Stomach (tissue), 9 donors: ENCODE results near the gene ANKFY1. TPM values are rescaled to one million over a fixed set of nuclear protein-coding genes. Genes with fewer than 3 reads are reported as not detected.

Experiments used
- DNase-seq, 2 donors: peaks; one replicate each; pipeline versions ENCODE4 v3.0.0 to v3.0.0-alpha.2; 2013 to 2019
- H3K27ac ChIP-seq, 5 donors: fragments of 200-600 bp in 4 of 5; sonication (generic) in 4 of 5; one replicate each; pipeline ENCODE4 v1.5.1; 2013 to 2019; ENCODE audit warnings: mild to moderate bottlenecking in 1 of 5, moderate library complexity in 1 of 5
- H3K27me3 ChIP-seq, 3 donors: fragments of 200-600 bp; sonication (generic); one replicate each; pipeline ENCODE4 v1.5.1; 2017 to 2019; ENCODE audit warnings: mixed run types in 1 of 3
- H3K36me3 ChIP-seq, 4 donors: fragments of 200-600 bp; sonication (generic); 1 replicate in 3 of 4; 2 replicates in 1 of 4; pipeline ENCODE4 v1.5.1; 2016 to 2019
- H3K4me1 ChIP-seq, 4 donors: fragments of 200-600 bp; sonication (generic); one replicate each; pipeline ENCODE4 v1.5.1; 2016 to 2019
- H3K4me3 ChIP-seq, 4 donors: fragments of 200-600 bp; sonication (generic) in 3 of 4; one replicate each; pipeline ENCODE4 v1.5.1; 2016 to 2019; ENCODE audit warnings: mild to moderate bottlenecking in 1 of 4
- H3K9me3 ChIP-seq, 4 donors: fragments of 200-600 bp; sonication (generic); one replicate each; pipeline ENCODE4 v1.5.1; 2016 to 2019
- EP300 ChIP-seq: sonication (generic); formaldehyde crosslinking; IDR thresholded peaks from one replicate; pipeline ENCODE4 v1.6.1; 2017; ENCODE audit warnings: antibody characterized with exemption
- POLR2A ChIP-seq, 4 donors: fragments of 450-650 bp; IDR thresholded peaks; one replicate each; pipeline ENCODE4 v1.6.1; 2016; ENCODE audit warnings: antibody characterized with exemption in 4 of 4, control low read depth in 2 of 4, mild to moderate bottlenecking in 1 of 4, moderate library complexity in 1 of 4
- POLR2AphosphoS5 ChIP-seq, 3 donors: sonication (generic); formaldehyde crosslinking; IDR thresholded peaks; one replicate each; pipeline ENCODE4 v1.6.1; 2016; ENCODE audit warnings: antibody characterized with exemption in 3 of 3
- WGBS, 5 donors: extraction: QIAGEN DNeasy Blood & Tissue Kit in 3 of 5; methylation state at CpG; one replicate each; pipeline versions ENCODE4 v1.1.5 to v1.1.7; 2013 to 2018; 5-methylcytosine and 5-hydroxymethylcytosine counted together
- intact Hi-C: fragments of 100-400 bp; cut with DNase I; formaldehyde crosslinking; loops from one replicate; pipeline ENCODE4 v1.15.1; 2023; ENCODE audit warnings: low total_unique reads
- polyA plus RNA-seq, 3 donors: library from polyadenylated mRNA; stranded (reverse); fragments of 200-250 nt; gene quantifications; one replicate each; pipeline ENCODE4 v1.2.3, GENCODE V29; 2013
- total RNA-seq, 5 donors: library from RNA; depleted of rRNA; stranded (reverse); fragments of >200 nt; gene quantifications; one replicate each; pipeline versions ENCODE4 v1.1.0 to v1.2.3, GENCODE V29; 2014 to 2016
- TF ChIP-seq, protein P1 (sequence below), 7 experiments: fragments of 450-650 bp in 4 of 7; fragments of 200-600 bp in 3 of 7; sonication (generic) in 3 of 7; IDR thresholded peaks; one replicate each; pipeline ENCODE4 v1.5.1; 2016 to 2019; ENCODE audit warnings: antibody characterized with exemption in 7 of 7, control low read depth in 2 of 7, mild to moderate bottlenecking in 1 of 7
- donor health status: healthy with polysubstance abuse.
- donor health status: Bipolar disorder and iron deficiency.
- donor health status: healthy.

Gene ANKFY1
- total and polyA plus RNA-seq, 8 donors, result 6.4 to 61.0 (median 39.2) TPM

DNA sequence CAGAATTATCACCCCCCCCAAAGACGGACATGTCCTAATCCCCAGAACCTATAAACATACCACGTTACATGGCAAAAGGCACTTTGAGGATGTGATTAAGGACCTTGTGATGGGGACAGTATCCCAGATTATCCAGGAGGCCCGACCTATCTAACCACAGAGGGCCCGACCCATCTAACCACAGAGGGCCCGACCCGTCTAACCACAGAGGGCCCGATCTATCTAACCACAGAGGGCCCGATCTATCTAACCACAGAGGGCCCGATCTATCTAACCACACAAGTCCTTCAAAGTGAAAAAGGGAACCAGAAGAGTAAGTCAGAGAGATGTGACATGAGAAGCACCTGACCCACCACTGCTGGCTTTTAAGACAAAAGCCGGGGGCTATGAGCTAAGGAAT lies 56.8 kb downstream of the ANKFY1 start:
- no peak overlapping the region for H3K4me3 ChIP-seq
- no peaks in the 10 kb centered on the region for H3K9me3 ChIP-seq
- intact Hi-C loops, result loop anchor here (5.0 kb wide), 1 partner anchor 210 kb away; no protein-coding TSS in a partner anchor
- peak overlapping the region in 1 of 5 donors; percentile 76 for H3K27ac ChIP-seq
- peaks cover 0 to 14% (median 8%) of the 10 kb centered on the region in 4 donors for H3K4me1 ChIP-seq
- no peak for DNase-seq
- WGBS, 5 donors, result 47 to 79% (median 65%) methylated on average over 10 of the region's 10 CpGs
- H3K27me3 ChIP-seq, result no peaks in the 10 kb centered on the region
- H3K36me3 ChIP-seq, result peaks cover 34 to 79% (median 70%) of the 10 kb centered on the region in 4 donors
- TF ChIP-seq, protein P1, sequence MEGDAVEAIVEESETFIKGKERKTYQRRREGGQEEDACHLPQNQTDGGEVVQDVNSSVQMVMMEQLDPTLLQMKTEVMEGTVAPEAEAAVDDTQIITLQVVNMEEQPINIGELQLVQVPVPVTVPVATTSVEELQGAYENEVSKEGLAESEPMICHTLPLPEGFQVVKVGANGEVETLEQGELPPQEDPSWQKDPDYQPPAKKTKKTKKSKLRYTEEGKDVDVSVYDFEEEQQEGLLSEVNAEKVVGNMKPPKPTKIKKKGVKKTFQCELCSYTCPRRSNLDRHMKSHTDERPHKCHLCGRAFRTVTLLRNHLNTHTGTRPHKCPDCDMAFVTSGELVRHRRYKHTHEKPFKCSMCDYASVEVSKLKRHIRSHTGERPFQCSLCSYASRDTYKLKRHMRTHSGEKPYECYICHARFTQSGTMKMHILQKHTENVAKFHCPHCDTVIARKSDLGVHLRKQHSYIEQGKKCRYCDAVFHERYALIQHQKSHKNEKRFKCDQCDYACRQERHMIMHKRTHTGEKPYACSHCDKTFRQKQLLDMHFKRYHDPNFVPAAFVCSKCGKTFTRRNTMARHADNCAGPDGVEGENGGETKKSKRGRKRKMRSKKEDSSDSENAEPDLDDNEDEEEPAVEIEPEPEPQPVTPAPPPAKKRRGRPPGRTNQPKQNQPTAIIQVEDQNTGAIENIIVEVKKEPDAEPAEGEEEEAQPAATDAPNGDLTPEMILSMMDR (IDR thresholded peaks at IDR 0.05), result no peak
- TF ChIP-seq POLR2AphosphoS5 (IDR thresholded peaks at IDR 0.05), result no peak
- TF ChIP-seq POLR2A (IDR thresholded peaks at IDR 0.05), result no peak
- no peak for TF ChIP-seq EP300

DNA sequence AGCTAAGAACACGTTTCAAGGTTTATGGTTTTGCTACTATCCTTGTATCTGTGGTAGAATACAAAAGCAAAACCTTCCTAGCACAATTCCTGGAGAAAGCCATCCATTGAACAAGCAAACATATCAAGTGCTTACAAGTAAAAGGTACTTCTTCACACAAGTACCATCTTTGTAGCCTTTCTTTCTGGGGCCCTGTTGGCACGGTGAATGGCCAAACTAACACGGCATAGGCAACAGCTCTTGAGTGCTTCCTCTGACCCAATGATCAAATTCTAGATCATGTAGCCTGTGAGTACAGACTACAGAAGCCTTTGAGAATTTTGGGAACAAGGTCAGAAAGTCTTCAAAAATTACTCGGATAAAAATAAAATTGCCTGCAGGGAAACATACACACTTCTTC lies 57.9 kb downstream of the ANKFY1 start:
- Histone ChIP-seq H3K36me3 (peaks cover 34 to 78% (median 73%) of the 10 kb centered on the region in 4 donors), H3K27ac (peak overlapping the region in 1 of 5 donors; percentile 76), H3K27me3 (no peaks in the 10 kb centered on the region), H3K9me3 (no peaks in the 10 kb centered on the region), H3K4me1 (peaks cover 0 to 14% (median 6%) of the 10 kb centered on the region in 4 donors), H3K4me3 (no peak overlapping the region)
- WGBS, 5 donors, result 66 to 74% (median 72%) methylated on average over 4 of the region's 4 CpGs
- no peak for DNase-seq
- no peak for TF ChIP-seq POLR2AphosphoS5 (IDR thresholded peaks at IDR 0.05)
- TF ChIP-seq, protein P1 (IDR thresholded peaks at IDR 0.05), result no peak
- no peak for TF ChIP-seq POLR2A (IDR thresholded peaks at IDR 0.05)
- TF ChIP-seq EP300, result no peak
- intact Hi-C loops, result loop anchor here (5.0 kb wide), 1 partner anchor 211 kb away; no protein-coding TSS in a partner anchor

DNA sequence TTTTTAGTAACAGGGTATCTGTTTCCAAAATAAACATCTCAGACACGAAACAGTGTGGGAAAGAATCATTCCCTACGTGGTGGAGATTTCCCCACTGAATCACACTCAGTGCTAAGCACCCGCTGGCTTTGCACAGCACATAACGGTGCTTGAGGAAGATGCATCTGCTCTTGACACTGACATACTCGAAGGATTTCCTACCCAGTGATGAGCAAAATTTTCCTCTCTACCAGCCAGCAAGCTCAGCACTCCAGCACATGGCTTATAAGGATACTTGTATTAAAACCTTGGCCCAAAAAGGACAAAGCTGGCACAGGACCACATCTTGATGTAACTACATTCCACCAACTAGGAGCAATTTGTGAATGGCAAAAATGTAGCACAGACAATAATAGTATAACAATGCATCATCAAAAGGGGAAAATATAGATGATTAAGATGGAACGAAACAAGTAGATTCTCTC lies 59.0 kb downstream of the ANKFY1 start:
- Histone ChIP-seq H3K27ac (peak overlapping the region in 4 of 5 donors; percentile 24 to 76 (median 62)), H3K4me1 (peaks cover 0 to 14% (median 6%) of the 10 kb centered on the region in 4 donors), H3K4me3 (no peak overlapping the region), H3K36me3 (peaks cover 33 to 85% (median 74%) of the 10 kb centered on the region in 4 donors), H3K9me3 (no peaks in the 10 kb centered on the region), H3K27me3 (no peaks in the 10 kb centered on the region)
- DNase-seq, result peak in 1 of 2 donors; percentile 85
- intact Hi-C loops, result loop anchor here (5.0 kb wide), 1 partner anchor 213 kb away; no protein-coding TSS in a partner anchor
- 50 to 61% (median 58%) methylated on average over 6 of the region's 6 CpGs for WGBS, 5 donors
- no peak for TF ChIP-seq POLR2A (IDR thresholded peaks at IDR 0.05)
- TF ChIP-seq, protein P1 (IDR thresholded peaks at IDR 0.05), result no peak
- peak; percentile 43 to 88 (median 66) for TF ChIP-seq POLR2AphosphoS5 (IDR thresholded peaks at IDR 0.05)
- TF ChIP-seq EP300, result peak; percentile 58

DNA sequence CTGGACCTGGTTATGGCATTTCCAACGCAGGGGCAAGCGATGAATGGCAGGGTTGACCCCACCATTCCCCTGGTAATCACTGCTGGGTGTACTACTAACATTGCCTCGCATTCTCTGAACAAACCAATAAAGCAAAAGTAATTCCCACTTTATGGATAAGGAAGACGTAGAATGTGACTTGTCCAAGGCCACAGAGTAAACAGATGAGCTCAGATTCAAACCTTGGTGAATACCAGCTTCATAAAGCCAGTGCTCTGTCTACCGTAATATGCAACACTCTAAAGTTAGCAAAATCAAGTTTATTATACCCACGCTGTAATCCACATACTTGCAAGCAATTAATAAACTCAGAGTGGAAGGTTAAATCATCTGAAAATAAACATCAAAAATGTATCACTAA lies 59.6 kb downstream of the ANKFY1 start:
- Histone ChIP-seq H3K27me3 (no peaks in the 10 kb centered on the region), H3K9me3 (no peaks in the 10 kb centered on the region), H3K27ac (peak overlapping the region in 4 of 5 donors; percentile 24 to 76 (median 62)), H3K4me1 (peaks cover 0 to 14% (median 6%) of the 10 kb centered on the region in 4 donors), H3K4me3 (no peak overlapping the region), H3K36me3 (peaks cover 27 to 81% (median 70%) of the 10 kb centered on the region in 4 donors)
- 65 to 85% (median 77%) methylated on average over 6 of the region's 6 CpGs for WGBS, 5 donors
- TF ChIP-seq, protein P1 (IDR thresholded peaks at IDR 0.05), result no peak
- TF ChIP-seq POLR2A (IDR thresholded peaks at IDR 0.05) (no peak), POLR2AphosphoS5 (IDR thresholded peaks at IDR 0.05) (no peak), EP300 (no peak)
- no peak for DNase-seq
- intact Hi-C loops, result no loop called here
